GM21528 (cell line): ENCODE data around the gene L3MBTL3.
A peak's percentile ranks its signal among the peaks of the same experiment; 100 is the strongest.
"Not testable (repeated sequence)": the region's sequence is repeated elsewhere in the genome, so short reads cannot be mapped to it uniquely, and the experiment has no call there.

Experiments
- ATAC-seq: cut with Tn5 transposase; IDR thresholded peaks from one replicate; pipeline ENCODE4 v1.9.1; 2021; ENCODE audit warnings: mild to moderate bottlenecking, moderate library complexity; ENCODE audit not compliant: unreplicated experiment, low FRiP score

Gene L3MBTL3

DNA sequence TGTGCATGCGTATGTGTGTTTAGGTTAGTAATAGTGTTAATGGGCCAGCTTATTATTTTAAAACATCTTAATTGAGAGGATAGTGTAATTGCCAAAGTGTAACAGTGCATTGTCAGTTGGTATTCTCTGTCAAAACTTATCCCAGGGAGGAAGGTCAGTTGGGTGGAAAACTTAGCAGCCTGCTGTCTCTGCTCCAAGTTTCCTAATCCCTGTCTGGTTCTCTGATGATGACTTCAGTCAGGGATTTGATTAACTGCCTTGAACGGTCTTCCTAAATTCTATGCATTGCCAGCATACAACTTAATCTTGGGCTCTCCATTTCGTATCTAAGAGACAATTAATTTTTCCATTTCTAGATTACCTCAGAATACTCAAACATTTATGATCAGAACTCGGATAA, 51.1 kb downstream of the L3MBTL3 start:
- ATAC-seq = no peak

- ATAC-seq = no peak
Measured at GRCh38 chr6:130070326-130070725, 51.9 kb downstream of the L3MBTL3 start.

GRCh38 chr6:130070792-130071191, 52.4 kb downstream of the L3MBTL3 start:
- no peak for ATAC-seq

DNA sequence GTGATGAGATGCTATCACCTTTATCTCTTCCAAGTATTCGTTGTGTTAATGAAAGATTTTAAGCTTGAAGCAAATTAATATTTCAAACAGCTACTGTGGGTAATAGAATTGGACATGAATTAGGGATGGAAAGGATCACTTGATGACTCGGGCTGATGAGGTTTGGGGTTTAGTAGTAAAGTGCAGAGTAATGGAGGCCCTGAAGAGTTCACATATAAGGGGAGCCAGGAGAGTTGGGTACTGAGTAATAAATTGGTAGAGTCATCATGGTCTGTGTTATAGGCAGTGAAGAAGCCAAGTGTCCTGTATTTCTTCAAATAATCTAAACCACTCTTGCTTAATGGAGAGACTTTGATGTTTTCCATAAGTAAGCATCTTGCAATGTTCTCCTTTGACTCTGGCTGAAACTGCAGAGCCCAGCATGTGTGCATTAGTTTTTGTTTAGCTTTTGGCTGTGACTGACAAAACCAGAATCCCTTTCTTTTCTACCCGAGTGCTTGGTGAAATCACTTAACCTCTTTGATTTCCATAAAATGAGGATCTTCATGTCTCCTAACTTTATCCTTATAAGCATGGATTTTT, 57.6 kb downstream of the L3MBTL3 start:
- no peak for ATAC-seq

- ATAC-seq = no peak
Measured at GRCh38 chr6:130076512-130076911, 58.1 kb downstream of the L3MBTL3 start.

- no peak for ATAC-seq
Measured at GRCh38 chr6:130090796-130091195, 72.4 kb downstream of the L3MBTL3 start.

GRCh38 chr6:130093546-130093945, 75.2 kb downstream of the L3MBTL3 start:
- no peak for ATAC-seq

GRCh38 chr6:130098317-130098716, 79.9 kb downstream of the L3MBTL3 start:
- ATAC-seq = no peak

GRCh38 chr6:130099119-130099518, 80.7 kb downstream of the L3MBTL3 start:
- no peak for ATAC-seq

GRCh38 chr6:130105996-130106704, 87.8 kb downstream of the L3MBTL3 start:
- peak; percentile 93 for ATAC-seq

GRCh38 chr6:130107710-130108109, 89.3 kb downstream of the L3MBTL3 start:
- no peak for ATAC-seq

GRCh38 chr6:130111031-130111430, 92.7 kb downstream of the L3MBTL3 start:
- ATAC-seq = no peak

DNA sequence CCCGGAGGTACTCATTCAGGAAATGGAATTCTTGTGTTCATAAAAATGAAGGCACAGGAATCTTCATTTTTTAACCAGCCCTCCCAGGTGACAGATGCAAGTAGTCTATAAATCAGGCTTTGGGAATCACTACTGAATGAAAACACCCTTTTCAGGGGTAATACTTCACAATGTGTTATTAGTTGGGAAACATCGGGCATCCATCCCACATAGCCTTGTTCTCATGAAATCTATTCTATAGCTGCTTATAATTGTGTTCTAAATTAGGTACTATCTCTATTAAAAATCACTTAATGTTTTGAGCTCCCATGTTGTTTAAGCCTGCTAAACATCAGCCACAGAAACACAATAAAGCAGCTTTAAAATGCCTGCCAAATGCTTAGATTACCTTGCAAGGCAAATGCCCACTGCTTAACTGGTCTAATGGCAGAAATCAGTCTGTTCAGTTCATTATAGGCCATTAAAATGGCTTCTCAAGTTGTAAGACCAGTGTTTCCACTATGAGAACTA, 94.9 kb downstream of the L3MBTL3 start:
- ATAC-seq = no peak

- peak; percentile 94 for ATAC-seq
Measured at GRCh38 chr6:130115036-130115435, 96.7 kb downstream of the L3MBTL3 start.

GRCh38 chr6:130116273-130116672, 97.9 kb downstream of the L3MBTL3 start:
- ATAC-seq = no peak

DNA sequence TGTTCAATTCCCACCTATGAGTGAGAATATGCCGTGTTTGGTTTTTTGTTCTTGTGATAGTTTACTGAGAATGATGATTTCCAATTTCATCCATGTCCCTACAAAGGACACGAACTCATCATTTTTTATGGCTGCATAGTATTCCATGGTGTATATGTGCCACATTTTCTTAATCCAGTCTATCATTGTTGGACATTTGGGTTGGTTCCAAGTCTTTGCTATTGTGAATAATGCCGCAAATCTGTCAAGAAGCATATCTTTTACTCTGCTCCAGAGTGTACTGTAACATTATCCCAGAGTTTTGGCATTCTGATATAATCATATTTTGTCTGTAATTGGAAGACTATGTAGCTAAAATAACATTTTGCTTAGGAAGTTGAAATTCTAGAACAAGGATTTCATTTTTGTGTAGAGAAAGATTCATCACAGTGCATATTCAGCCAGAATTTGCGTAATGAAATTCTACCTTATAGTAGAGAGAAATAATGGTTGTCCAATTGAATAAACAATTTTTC, 98.9 kb downstream of the L3MBTL3 start:
- ATAC-seq = not testable (repeated sequence)

GRCh38 chr6:130118236-130118635, 99.9 kb downstream of the L3MBTL3 start:
- ATAC-seq = no peak

GRCh38 chr6:130119211-130119610, 100.8 kb downstream of the L3MBTL3 start:
- ATAC-seq = no peak

DNA sequence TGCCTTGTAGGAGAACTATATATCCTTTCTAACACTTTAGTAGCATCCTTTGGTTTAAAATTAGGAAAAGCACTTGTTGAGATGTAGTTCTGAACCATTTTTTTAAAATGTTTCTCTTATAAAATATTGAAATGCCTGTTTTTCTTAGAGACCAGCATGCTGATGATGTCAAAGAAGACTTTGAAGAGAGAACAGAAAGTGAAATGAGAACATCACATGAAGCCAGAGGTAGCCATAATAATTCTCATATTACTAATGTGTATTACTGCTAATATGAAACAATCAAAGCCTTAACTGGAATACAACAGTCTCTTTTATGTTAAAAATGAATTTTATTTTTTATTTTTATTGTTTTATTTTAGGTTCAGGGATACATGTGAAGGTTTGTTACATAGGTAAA, 102.3 kb downstream of the L3MBTL3 start:
- no peak for ATAC-seq

DNA sequence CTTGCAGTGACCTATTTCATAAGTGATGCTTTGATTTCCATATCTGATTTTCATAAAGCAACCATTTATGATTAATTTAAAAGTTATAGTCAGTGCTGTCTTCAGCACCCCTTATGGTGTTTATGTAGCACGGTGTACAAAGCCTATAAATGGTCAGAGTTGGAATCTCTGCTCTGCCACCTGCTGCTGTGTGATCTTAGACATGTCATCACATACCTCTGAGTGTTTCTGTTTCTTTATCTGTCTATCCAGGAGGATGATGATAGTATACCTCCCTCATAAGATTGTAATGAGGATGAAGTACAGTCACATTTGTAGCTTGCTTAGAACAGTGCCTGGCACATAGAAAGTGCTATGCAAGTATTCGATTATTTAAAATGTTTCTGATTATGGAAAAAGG, 103.9 kb downstream of the L3MBTL3 start:
- no peak for ATAC-seq

DNA sequence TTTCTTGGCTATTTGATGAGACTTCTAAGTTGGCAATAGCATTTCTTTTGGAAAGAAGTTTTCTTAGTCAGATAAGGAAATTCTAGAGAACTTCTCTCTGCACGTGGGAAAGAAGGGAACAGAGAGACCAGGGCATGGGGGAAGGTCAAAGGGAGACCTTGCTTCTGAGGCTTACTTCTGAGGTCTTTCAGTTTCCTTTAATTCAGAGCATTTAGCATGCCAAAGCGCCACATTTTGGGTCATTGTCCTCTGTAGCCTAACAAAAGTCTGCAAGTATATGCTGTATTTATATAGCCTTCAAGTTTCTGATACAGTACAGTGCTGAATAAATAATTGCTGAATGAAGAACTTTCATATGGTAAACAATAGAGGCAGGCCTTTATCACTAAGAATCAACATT, 108.8 kb downstream of the L3MBTL3 start:
- no peak for ATAC-seq

DNA sequence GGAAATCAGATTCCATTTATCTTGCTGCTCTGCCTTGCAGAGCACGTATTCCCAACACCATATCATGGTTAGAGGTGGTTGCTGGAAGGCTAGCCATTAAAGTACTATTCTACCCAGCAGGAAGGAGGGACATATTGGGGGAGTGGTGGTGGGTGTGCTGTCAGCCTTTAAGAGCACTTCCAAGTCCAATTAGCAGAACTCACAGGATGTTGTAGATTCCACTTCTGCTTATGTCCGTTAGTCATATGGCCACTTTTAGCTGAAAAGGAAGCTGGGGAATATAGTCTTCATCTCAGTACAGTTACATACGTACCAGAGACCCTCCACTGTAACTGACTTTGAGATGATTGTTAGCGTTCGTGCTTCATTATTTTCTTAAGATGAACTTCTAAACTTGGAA, 109.9 kb downstream of the L3MBTL3 start:
- no peak for ATAC-seq
